K562 (cell line): ENCODE results near the gene KRTAP10-9.
"Not testable (repeated sequence)": the region's sequence is repeated elsewhere in the genome, so short reads cannot be mapped to it uniquely, and the experiment has no call there.

ENCODE experiments used
- EZH2 ChIP-seq: IDR thresholded peaks from 2 replicates; pipeline ENCODE4 v1.6.1; 2012; ENCODE audit warnings: low read depth, mild to moderate bottlenecking, inconsistent platforms, low read length, borderline replicate concordance
- JUND ChIP-seq, 2 experiments: IDR thresholded peaks; 2 replicates in 1 of 2; 3 replicates in 1 of 2; pipeline ENCODE4 v1.6.1; 2011; ENCODE audit warnings: borderline replicate concordance in 2 of 2, low read depth in 2 of 2, low read length in 2 of 2, improper control_type of control experiment in 1 of 2, missing biosample characterization in 1 of 2, missing genetic modification characterization in 1 of 2, missing genetic modification reagents in 1 of 2
- MTA3 ChIP-seq: fragments of 450-650 bp; formaldehyde crosslinking; IDR thresholded peaks from 2 replicates; pipeline ENCODE4 v1.6.1; 2017; ENCODE audit warnings: mild to moderate bottlenecking, borderline replicate concordance
- POLR2A ChIP-seq: fragments of 450-650 bp; conservative IDR thresholded peaks from 2 replicates; pipeline ENCODE4 v1.6.1; 2016
- SMARCB1 ChIP-seq: IDR thresholded peaks from 2 replicates; pipeline ENCODE4 v1.6.1; 2011; ENCODE audit warnings: improper control_type of control experiment, low read depth; ENCODE audit not compliant: insufficient read length
- TAF1 ChIP-seq: IDR thresholded peaks from 2 replicates; pipeline ENCODE4 v1.6.1; 2011; ENCODE audit warnings: mild to moderate bottlenecking, low read length, moderate library complexity; ENCODE audit not compliant: insufficient read depth, control insufficient read depth, severe bottlenecking; ENCODE audit errors: extremely low read depth

DNA sequence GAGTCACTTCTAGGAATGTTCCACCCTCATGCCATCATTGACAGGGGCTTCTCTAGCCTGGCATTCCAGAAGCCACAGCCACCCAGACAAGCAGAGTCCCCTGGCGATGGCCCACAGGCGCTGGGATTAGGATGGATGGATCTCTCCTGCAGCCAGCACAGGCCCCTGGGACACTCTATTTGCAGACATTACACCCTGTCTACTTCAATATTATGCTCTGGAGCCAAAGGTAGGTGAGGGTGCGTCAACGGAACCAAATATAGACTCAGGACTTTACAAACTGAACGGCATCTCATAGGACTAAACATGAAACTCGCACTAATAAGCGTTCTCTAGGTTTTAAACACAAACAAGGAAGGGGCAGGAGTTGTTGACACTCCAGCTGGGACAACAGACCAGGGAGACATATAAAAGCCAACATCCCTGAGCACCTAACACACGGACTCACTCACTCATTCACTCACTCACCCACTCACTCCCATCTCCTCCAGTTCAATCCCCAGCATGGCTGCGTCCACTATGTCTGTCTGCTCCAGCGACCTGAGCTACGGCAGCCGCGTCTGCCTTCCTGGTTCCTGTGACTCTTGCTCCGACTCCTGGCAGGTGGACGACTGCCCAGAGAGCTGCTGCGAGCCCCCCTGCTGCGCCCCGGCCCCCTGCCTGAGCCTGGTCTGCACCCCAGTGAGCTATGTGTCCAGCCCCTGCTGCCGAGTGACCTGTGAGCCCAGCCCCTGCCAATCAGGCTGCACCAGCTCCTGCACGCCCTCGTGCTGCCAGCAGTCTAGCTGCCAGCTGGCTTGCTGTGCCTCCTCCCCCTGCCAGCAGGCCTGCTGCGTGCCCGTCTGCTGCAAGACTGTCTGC lies 26.5 kb upstream of the KRTAP10-9 start, which contains the start of gene KRTAP10-7:
- not testable (repeated sequence) for TF ChIP-seq MTA3; TAF1; POLR2A; JUND (IDR thresholded peaks at IDR 0.05; ENCODE audit: borderline replicate concordance, low read depth, low read length); JUND (tag; IDR thresholded peaks at IDR 0.05; ENCODE audit: borderline replicate concordance, low read depth, low read length); EZH2; SMARCB1
